Transverse colon (tissue), 4 donors: ENCODE data around the gene RPL39L. TPM values are rescaled to one million over a fixed set of nuclear protein-coding genes. Genes with fewer than 3 reads are reported as not detected.

Source experiments
- DNase-seq: peaks from one replicate; pipeline ENCODE4 v3.0.0-alpha.2; 2019
- H3K27ac ChIP-seq, 4 donors: fragments of 200-600 bp; sonication (generic); 2 replicates each; pipeline ENCODE4 v1.5.1; 2016 to 2018; ENCODE audit warnings: inconsistent platforms in 4 of 4
- H3K27me3 ChIP-seq: fragments of 200-600 bp; sonication (generic); 2 replicates; pipeline ENCODE4 v1.5.1; 2017; ENCODE audit warnings: inconsistent platforms
- H3K36me3 ChIP-seq, 4 donors: fragments of 200-600 bp; sonication (generic); 2 replicates each; pipeline ENCODE4 v1.5.1; 2017 to 2019; ENCODE audit warnings: inconsistent platforms in 4 of 4
- H3K4me1 ChIP-seq, 4 donors: fragments of 200-600 bp; sonication (generic); 2 replicates each; pipeline ENCODE4 v1.5.1; 2017 to 2020; ENCODE audit warnings: inconsistent platforms in 4 of 4
- H3K4me3 ChIP-seq, 4 donors: fragments of 200-600 bp; sonication (generic); 1 replicate in 1 of 4; 2 replicates in 3 of 4; pipeline versions ENCODE4 v1.5.1 to v1.6.1; 2017 to 2019; ENCODE audit warnings: inconsistent platforms in 4 of 4
- H3K9me3 ChIP-seq, 2 donors: fragments of 200-600 bp; sonication (generic); 2 replicates each; pipeline ENCODE4 v1.5.1; 2017 to 2019; ENCODE audit warnings: inconsistent platforms in 2 of 2
- EP300 ChIP-seq: sonication (generic); formaldehyde crosslinking; IDR thresholded peaks from one replicate; pipeline ENCODE4 v1.6.1; 2017; ENCODE audit warnings: antibody characterized with exemption, low read depth
- POLR2A ChIP-seq: fragments of 450-650 bp; IDR thresholded peaks from one replicate; pipeline ENCODE4 v1.6.1; 2016; ENCODE audit warnings: antibody characterized with exemption, mild to moderate bottlenecking, moderate library complexity
- POLR2AphosphoS5 ChIP-seq, 3 donors: sonication (generic); formaldehyde crosslinking; IDR thresholded peaks; one replicate each; pipeline ENCODE4 v1.6.1; 2016; ENCODE audit warnings: antibody characterized with exemption in 3 of 3
- WGBS, 2 donors: methylation state at CpG; one replicate each; pipeline ENCODE4 v1.1.5; 2018; ENCODE audit warnings: low coverage in 1 of 2; 5-methylcytosine and 5-hydroxymethylcytosine counted together
- in situ Hi-C, 4 donors: fragments of 200-750 bp; cut with MboI; loops; one replicate each; pipeline versions ENCODE4 v1.15.0 to v1.15.1; 2017; ENCODE audit warnings: low sequenced_read_pairs in 3 of 4, low pct_ligation_motif_present in 1 of 4, low pct_unique_long_range_greater_than_20kb in 1 of 4
- intact Hi-C: fragments of 100-400 bp; cut with DNase I; formaldehyde crosslinking; loops from one replicate; pipeline ENCODE4 v1.15.1; 2023; ENCODE audit warnings: low total_unique reads
- total RNA-seq, 4 donors: library from RNA; depleted of rRNA; stranded (reverse); fragments of >200 nt; gene quantifications; one replicate each; pipeline ENCODE4 v1.1.0, GENCODE V29; 2016
- TF ChIP-seq, protein P1 (sequence below), 5 experiments: fragments of 200-600 bp in 3 of 5; fragments of 450-650 bp in 2 of 5; sonication (generic) in 3 of 5; IDR thresholded peaks; 1 replicate in 2 of 5; 2 replicates in 3 of 5; pipeline ENCODE4 v1.5.1; 2016 to 2017; ENCODE audit warnings: antibody characterized with exemption in 5 of 5, inconsistent platforms in 3 of 5, mild to moderate bottlenecking in 2 of 5, moderate library complexity in 1 of 5

RPL39L gene
- total RNA-seq, 4 donors from 2014 or later = 2.2 to 5.6 (median 2.4) TPM; not detected in 1

DNA sequence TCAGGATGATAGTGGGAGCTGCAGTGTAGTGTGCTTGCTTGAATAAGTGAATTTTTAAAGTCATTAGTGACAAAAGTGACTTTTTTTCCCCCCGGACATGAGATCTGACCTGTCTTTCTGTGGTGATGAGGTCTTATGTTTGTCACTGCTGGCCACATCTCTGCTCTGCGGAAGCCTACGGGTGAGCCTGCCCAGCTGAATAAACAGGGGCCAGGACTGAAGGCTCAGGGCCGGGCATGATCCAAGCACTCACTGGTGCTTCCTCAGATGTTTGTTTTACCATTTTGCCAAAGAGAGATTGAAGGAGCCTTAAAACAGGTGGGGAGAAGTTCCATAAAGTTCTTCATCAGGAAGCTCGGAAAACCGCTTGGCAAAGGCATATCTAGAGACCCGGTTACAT, 35.0 kb downstream of the RPL39L start:
- peaks cover 0 to 12% (median 3%) of the 10 kb centered on the region in 4 donors for H3K4me1 ChIP-seq
- TF ChIP-seq, protein P1, sequence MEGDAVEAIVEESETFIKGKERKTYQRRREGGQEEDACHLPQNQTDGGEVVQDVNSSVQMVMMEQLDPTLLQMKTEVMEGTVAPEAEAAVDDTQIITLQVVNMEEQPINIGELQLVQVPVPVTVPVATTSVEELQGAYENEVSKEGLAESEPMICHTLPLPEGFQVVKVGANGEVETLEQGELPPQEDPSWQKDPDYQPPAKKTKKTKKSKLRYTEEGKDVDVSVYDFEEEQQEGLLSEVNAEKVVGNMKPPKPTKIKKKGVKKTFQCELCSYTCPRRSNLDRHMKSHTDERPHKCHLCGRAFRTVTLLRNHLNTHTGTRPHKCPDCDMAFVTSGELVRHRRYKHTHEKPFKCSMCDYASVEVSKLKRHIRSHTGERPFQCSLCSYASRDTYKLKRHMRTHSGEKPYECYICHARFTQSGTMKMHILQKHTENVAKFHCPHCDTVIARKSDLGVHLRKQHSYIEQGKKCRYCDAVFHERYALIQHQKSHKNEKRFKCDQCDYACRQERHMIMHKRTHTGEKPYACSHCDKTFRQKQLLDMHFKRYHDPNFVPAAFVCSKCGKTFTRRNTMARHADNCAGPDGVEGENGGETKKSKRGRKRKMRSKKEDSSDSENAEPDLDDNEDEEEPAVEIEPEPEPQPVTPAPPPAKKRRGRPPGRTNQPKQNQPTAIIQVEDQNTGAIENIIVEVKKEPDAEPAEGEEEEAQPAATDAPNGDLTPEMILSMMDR (IDR thresholded peaks at IDR 0.05) = no peak
- TF ChIP-seq POLR2AphosphoS5 (IDR thresholded peaks at IDR 0.05) (no peak), EP300 (no peak), POLR2A (no peak)
- H3K27ac ChIP-seq = no peak overlapping the region
- no peak for DNase-seq
- WGBS, 2 donors = 88 to 92% methylated on average over 2 to 7 of the region's 7 CpGs
- no peaks in the 10 kb centered on the region for H3K36me3 ChIP-seq
- H3K27me3 ChIP-seq = no peaks in the 10 kb centered on the region
- H3K4me3 ChIP-seq = no peak overlapping the region
- intact Hi-C loops (no loop called here), in situ Hi-C loops (no loop called here)
- H3K9me3 ChIP-seq = no peaks in the 10 kb centered on the region

DNA sequence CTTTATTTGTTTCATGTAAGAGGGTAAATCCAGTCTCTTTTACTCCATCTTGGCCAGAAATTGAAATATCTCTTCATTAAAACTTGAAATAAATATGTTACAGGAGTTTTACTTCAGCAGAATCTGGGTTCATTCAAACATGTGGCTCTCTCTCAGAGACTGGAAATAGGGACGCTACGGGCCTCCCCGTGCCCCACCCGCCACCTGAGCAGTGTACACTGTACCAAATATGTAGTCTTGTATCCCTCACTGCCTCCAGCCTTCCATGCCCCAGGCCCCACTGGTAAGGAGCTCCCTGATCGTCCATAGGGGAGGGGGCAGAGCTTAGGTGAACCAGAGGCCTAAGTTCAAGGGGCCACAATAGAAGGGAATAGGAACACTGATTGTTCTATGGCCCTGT, 36.0 kb downstream of the RPL39L start:
- H3K9me3 ChIP-seq = no peaks in the 10 kb centered on the region
- in situ Hi-C loops (no loop called here), intact Hi-C loops (no loop called here)
- H3K27ac ChIP-seq = no peak overlapping the region
- H3K4me1 ChIP-seq = peaks cover 0 to 12% (median 3%) of the 10 kb centered on the region in 4 donors
- H3K36me3 ChIP-seq = no peaks in the 10 kb centered on the region
- DNase-seq = no peak
- no peaks in the 10 kb centered on the region for H3K27me3 ChIP-seq
- 89% methylated on average over 5 of the region's 5 CpGs; no CpG with 5 or more reads in 1 of the 2 donors for WGBS, 2 donors
- TF ChIP-seq POLR2A (no peak), EP300 (no peak), POLR2AphosphoS5 (IDR thresholded peaks at IDR 0.05) (no peak)
- TF ChIP-seq, protein P1 (IDR thresholded peaks at IDR 0.05) = no peak
- no peak overlapping the region for H3K4me3 ChIP-seq

DNA sequence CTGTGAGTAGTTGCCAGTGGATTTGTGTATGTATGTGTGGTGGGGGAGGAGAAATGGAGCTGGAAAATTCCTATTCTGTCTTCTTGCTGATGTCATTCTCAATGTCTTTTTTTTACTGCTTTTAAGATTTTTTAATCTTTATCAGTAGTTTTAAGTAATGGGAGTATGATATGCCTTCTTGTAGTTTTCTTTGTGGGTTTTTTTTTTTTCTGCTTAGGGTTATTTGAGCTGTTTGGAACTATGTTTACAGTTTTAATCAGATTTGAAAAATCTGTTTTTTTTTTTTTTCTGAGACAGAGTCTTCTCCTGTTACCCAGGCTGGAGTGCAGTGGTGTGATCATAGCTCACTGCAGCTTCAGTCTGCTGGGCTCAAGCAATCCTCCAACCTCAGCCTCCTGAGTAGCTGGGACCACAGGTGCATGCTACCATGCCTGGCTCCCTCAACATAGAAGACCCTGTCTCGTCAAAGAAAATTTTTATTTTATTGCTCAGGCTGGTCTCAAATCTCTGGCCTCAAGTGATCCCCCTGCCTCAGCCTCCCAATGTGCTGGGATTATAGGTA, 37.1 kb downstream of the RPL39L start:
- TF ChIP-seq, protein P1 (IDR thresholded peaks at IDR 0.05) = no peak
- TF ChIP-seq POLR2AphosphoS5 (IDR thresholded peaks at IDR 0.05) = no peak
- TF ChIP-seq POLR2A = no peak
- no peak for TF ChIP-seq EP300
- Histone ChIP-seq H3K4me1 (peaks cover 0 to 12% (median 3%) of the 10 kb centered on the region in 4 donors), H3K9me3 (no peaks in the 10 kb centered on the region), H3K4me3 (peak overlapping the region in 1 of 4 donors; percentile 32), H3K36me3 (no peaks in the 10 kb centered on the region), H3K27me3 (no peaks in the 10 kb centered on the region), H3K27ac (peak overlapping the region; percentile 51 to 77 (median 67))
- intact Hi-C loops = no loop called here
- DNase-seq = no peak
- in situ Hi-C loops = no loop called here
- 89% methylated on average over 1 of the region's 1 CpG for WGBS, 2 donors

DNA sequence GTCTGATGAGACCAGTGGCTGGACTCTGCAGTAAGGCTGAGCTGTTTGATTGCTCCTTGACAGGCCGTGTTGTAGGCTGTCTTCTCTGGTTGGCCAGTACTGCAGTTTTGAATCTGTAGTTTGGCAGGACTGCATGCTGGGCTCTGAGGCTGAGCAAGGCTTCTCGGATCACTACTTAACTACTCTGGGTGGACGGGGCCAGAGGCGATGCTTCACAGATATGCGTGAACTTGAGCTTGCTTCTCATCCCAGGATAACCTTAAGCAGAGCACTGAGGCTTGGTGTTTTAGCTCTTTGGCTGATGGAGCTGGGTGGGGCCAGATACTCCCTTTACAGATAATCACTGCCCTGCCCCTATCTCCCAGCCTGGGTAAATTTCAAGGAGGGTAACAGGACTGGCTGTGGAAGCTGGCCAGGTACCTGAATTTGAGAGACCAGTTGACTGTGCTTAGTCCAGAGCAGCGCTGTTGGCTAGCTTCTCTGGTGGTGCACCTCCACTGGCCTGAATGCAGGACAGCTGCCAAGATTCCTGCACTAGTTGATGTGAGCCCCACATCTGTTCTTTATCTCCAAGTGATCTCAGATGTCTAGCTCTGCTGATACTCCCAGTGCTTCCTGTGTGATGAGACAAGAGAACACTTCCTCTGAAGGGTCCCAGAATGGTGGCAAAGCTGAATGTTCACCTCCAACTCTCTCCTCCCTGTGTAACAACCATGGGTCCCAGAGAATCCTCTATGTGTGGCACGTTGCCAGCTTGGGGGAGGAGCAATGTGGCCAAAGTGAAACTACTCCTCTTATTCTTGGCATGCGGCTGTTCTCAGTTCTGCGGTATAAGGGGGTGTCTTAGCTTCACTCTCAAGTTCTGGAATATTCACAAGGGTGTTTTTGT, 37.9 kb downstream of the RPL39L start:
- H3K4me3 ChIP-seq = peak overlapping the region in 1 of 4 donors; percentile 32
- H3K27me3 ChIP-seq = no peaks in the 10 kb centered on the region
- no peaks in the 10 kb centered on the region for H3K36me3 ChIP-seq
- H3K4me1 ChIP-seq = peaks cover 0 to 12% (median 3%) of the 10 kb centered on the region in 4 donors
- WGBS, 2 donors = 28 to 54% methylated on average over 2 to 9 of the region's 9 CpGs
- H3K27ac ChIP-seq = peak overlapping the region; percentile 51 to 77 (median 67)
- peak; percentile 77 for DNase-seq
- peak in 1 of 3 donors; percentile 11 for TF ChIP-seq POLR2AphosphoS5 (IDR thresholded peaks at IDR 0.05)
- no peak for TF ChIP-seq EP300
- H3K9me3 ChIP-seq = no peaks in the 10 kb centered on the region
- in situ Hi-C loops = no loop called here
- intact Hi-C loops = no loop called here
